Myocyte (in vitro differentiated cells): ENCODE results near the gene FUT4. TPM values are rescaled to one million over a fixed set of nuclear protein-coding genes. Genes with fewer than 3 reads are reported as not detected.
"Not testable (repeated sequence)": the region's sequence is repeated elsewhere in the genome, so short reads cannot be mapped to it uniquely, and the experiment has no call there.

Experiments used
- DNase-seq: peaks from one replicate; pipeline ENCODE4 v3.0.0-alpha.2; 2012; ENCODE audit warnings: low read depth
- total RNA-seq: library from RNA; depleted of rRNA; stranded (reverse); fragments of >200 nt; gene quantifications from 2 replicates; pipeline ENCODE4 v1.2.3, GENCODE V29; 2014

The FUT4 gene
- total RNA-seq, 1 donor from 2014 or later = 4.0 TPM

GRCh38 chr11:94533206-94533605 is 10.5 kb upstream of the FUT4 start:
- DNase-seq = no peak

GRCh38 chr11:94533696-94534630 is 9.8 kb upstream of the FUT4 start:
- no peak for DNase-seq

GRCh38 chr11:94536386-94536785 is 7.3 kb upstream of the FUT4 start:
- DNase-seq = no peak

GRCh38 chr11:94537031-94537600 is 6.6 kb upstream of the FUT4 start:
- DNase-seq = no peak

GRCh38 chr11:94539420-94539819 is 4.3 kb upstream of the FUT4 start:
- DNase-seq = no peak

- DNase-seq = no peak
Measured at GRCh38 chr11:94544646-94545263, 1.0 kb downstream of the FUT4 start.

- DNase-seq = no peak
Measured at GRCh38 chr11:94545264-94546161, 1.8 kb downstream of the FUT4 start.

- DNase-seq = no peak
Measured at GRCh38 chr11:94546162-94546470, 2.4 kb downstream of the FUT4 start.

GRCh38 chr11:94546886-94547285 is 3.2 kb downstream of the FUT4 start:
- DNase-seq = no peak

- DNase-seq = no peak
Measured at GRCh38 chr11:94549146-94549545, 5.4 kb downstream of the FUT4 start.

- DNase-seq = no peak
Measured at GRCh38 chr11:94550513-94550912, 6.8 kb downstream of the FUT4 start.

- no peak for DNase-seq
Measured at GRCh38 chr11:94553938-94554337, 10.2 kb downstream of the FUT4 start.

- not testable (repeated sequence) for DNase-seq
Measured at GRCh38 chr11:94555752-94556329, 12.1 kb downstream of the FUT4 start.

GRCh38 chr11:94557421-94557820 is 13.7 kb downstream of the FUT4 start:
- no peak for DNase-seq

GRCh38 chr11:94557992-94558391 is 14.3 kb downstream of the FUT4 start:
- no peak for DNase-seq

- DNase-seq = no peak
Measured at GRCh38 chr11:94558468-94558867, 14.7 kb downstream of the FUT4 start.

- DNase-seq = no peak
Measured at GRCh38 chr11:94558932-94559331, 15.2 kb downstream of the FUT4 start.

- no peak for DNase-seq
Measured at GRCh38 chr11:94559361-94559760, 15.6 kb downstream of the FUT4 start.

- no peak for DNase-seq
Measured at GRCh38 chr11:94560834-94561233, 17.1 kb downstream of the FUT4 start.

GRCh38 chr11:94563176-94563847 is 19.6 kb downstream of the FUT4 start:
- peak; percentile 70 for DNase-seq
